SK-N-SH (cell line): ENCODE results near the gene TBC1D5. TPM values are rescaled to one million over a fixed set of nuclear protein-coding genes. Genes with fewer than 3 reads are reported as not detected.

ENCODE experiments used
- CTCF ChIA-PET: fragments of 300-600, 350-600 bp; formaldehyde crosslinking; extraction: SDS; loops from one replicate; lab custom pipeline; 2021; lab: Yijun Ruan, JAX
- POLR2A ChIA-PET: fragments of 350-600 bp; sonication (Branson Sonifier 250); formaldehyde crosslinking; extraction: SDS; loops from one replicate; lab custom pipeline; 2020; ENCODE audit warnings: antibody characterized with exemption, inconsistent platforms; lab: Yijun Ruan, JAX
- DNase-seq: peaks from one replicate; pipeline ENCODE4 v3.0.0; 2012
- H2AFZ ChIP-seq: fragments of 200-600 bp; sonication (generic); 2 replicates; pipeline ENCODE4 v1.8.1; 2016; ENCODE audit warnings: antibody characterized with exemption, mild to moderate bottlenecking, low read depth
- H3F3A ChIP-seq: fragments of 200-600 bp; sonication (generic); replicated peaks from 2 replicates; pipeline ENCODE3; 2016; ENCODE audit warnings: antibody characterized with exemption, mild to moderate bottlenecking; ENCODE audit not compliant: insufficient read depth
- H3K27ac ChIP-seq, 2 experiments: fragments of 200-500 bp in 1 of 2; fragments of 200-600 bp in 1 of 2; sonication (Bioruptor generic) in 1 of 2; sonication (generic), shearing (Covaris generic) in 1 of 2; 2 replicates each; pipeline versions ENCODE4 v1.5.1 to v1.6.1; 2014 to 2016; ENCODE audit warnings: low read depth in 2 of 2, inconsistent platforms in 1 of 2, low read length in 1 of 2, mild to moderate bottlenecking in 1 of 2, mixed read lengths in 1 of 2
- H3K27me3 ChIP-seq: fragments of 200-600 bp; sonication (generic), shearing (Covaris generic); 2 replicates; pipeline ENCODE4 v1.6.1; 2016; ENCODE audit warnings: mixed run types; ENCODE audit not compliant: insufficient read depth
- H3K36me3 ChIP-seq, 2 experiments: fragments of 200-500 bp in 1 of 2; fragments of 200-600 bp in 1 of 2; sonication (Bioruptor generic) in 1 of 2; sonication (generic) in 1 of 2; replicated peaks in 1 of 2; 2 replicates each; pipeline versions ENCODE3 to v1.5.1; 2014 to 2016; ENCODE audit warnings: low read length in 1 of 2, mild to moderate bottlenecking in 1 of 2; ENCODE audit not compliant: insufficient read depth in 2 of 2, control insufficient read depth in 1 of 2
- H3K4me1 ChIP-seq, 2 experiments: fragments of 200-500 bp in 1 of 2; fragments of 200-600 bp in 1 of 2; sonication (Bioruptor generic) in 1 of 2; sonication (generic), shearing (Covaris generic) in 1 of 2; 2 replicates each; pipeline versions ENCODE4 v1.5.1 to v1.6.1; 2014 to 2016; ENCODE audit warnings: low read depth in 1 of 2, low read length in 1 of 2, mixed run types in 1 of 2; ENCODE audit not compliant: insufficient read depth in 2 of 2, control insufficient read depth in 1 of 2
- H3K4me2 ChIP-seq: fragments of 200-600 bp; sonication (generic), shearing (Covaris generic); 2 replicates; pipeline ENCODE4 v1.6.1; 2017; ENCODE audit warnings: mixed run types
- H3K4me3 ChIP-seq, 2 experiments: fragments of 200-500 bp in 1 of 2; fragments of 200-600 bp in 1 of 2; sonication (Bioruptor generic) in 1 of 2; sonication (generic), shearing (Covaris generic) in 1 of 2; 2 replicates each; pipeline versions ENCODE4 v1.5.1 to v1.8.1; 2014 to 2016; ENCODE audit warnings: low read depth in 2 of 2, inconsistent platforms in 1 of 2, low read length in 1 of 2, mild to moderate bottlenecking in 1 of 2, mixed read lengths in 1 of 2, moderate library complexity in 1 of 2
- H3K79me2 ChIP-seq: fragments of 200-600 bp; sonication (generic); 2 replicates; pipeline ENCODE4 v1.8.1; 2017; ENCODE audit warnings: mild to moderate bottlenecking; ENCODE audit not compliant: insufficient read depth
- H3K9ac ChIP-seq: fragments of 200-600 bp; sonication (generic); 2 replicates; pipeline ENCODE4 v1.6.1; 2017; ENCODE audit warnings: mixed run types
- H3K9me2 ChIP-seq: fragments of 200-600 bp; sonication (generic); 2 replicates; pipeline ENCODE4 v1.6.1; 2017; ENCODE audit warnings: mixed run types
- H3K9me3 ChIP-seq: fragments of 200-600 bp; sonication (generic); 2 replicates; pipeline ENCODE4 v1.6.1; 2017; ENCODE audit warnings: mixed run types, mild to moderate bottlenecking, moderate library complexity
- H4K20me1 ChIP-seq: fragments of 200-600 bp; sonication (generic); 2 replicates; pipeline ENCODE4 v1.6.1; 2017; ENCODE audit warnings: mild to moderate bottlenecking, mixed run types; ENCODE audit not compliant: insufficient read depth
- CHD2 ChIP-seq: fragments of 150-350 bp; IDR thresholded peaks from 2 replicates; pipeline ENCODE4 v1.6.1; 2018; ENCODE audit warnings: low read length; ENCODE audit not compliant: partially characterized antibody
- EP300 ChIP-seq, 2 experiments: IDR thresholded peaks; 2 replicates each; pipeline versions ENCODE4 v1.4.0 to v1.6.1; 2012; ENCODE audit warnings: borderline replicate concordance in 1 of 2, low read depth in 1 of 2, low read length in 1 of 2
- FOSL2 ChIP-seq: IDR thresholded peaks from 2 replicates; pipeline ENCODE4 v1.4.0; 2012; ENCODE audit warnings: low read depth, mild to moderate bottlenecking, moderate library complexity, borderline replicate concordance
- FOXM1 ChIP-seq: IDR thresholded peaks from 2 replicates; pipeline ENCODE4 v1.4.0; 2012; ENCODE audit warnings: low read depth, mild to moderate bottlenecking
- MEF2A ChIP-seq: IDR thresholded peaks from 2 replicates; pipeline ENCODE4 v1.4.0; 2012; ENCODE audit warnings: low read depth, borderline replicate concordance
- MXI1 ChIP-seq: IDR thresholded peaks from 2 replicates; pipeline ENCODE4 v1.6.1; 2012; ENCODE audit warnings: mild to moderate bottlenecking, low read depth, low read length, improper control_type of control experiment
- NFIC ChIP-seq: IDR thresholded peaks from 2 replicates; pipeline ENCODE4 v1.4.0; 2012; ENCODE audit warnings: borderline replicate concordance
- NRF1 ChIP-seq: IDR thresholded peaks from 2 replicates; pipeline ENCODE4 v1.6.1; 2012; ENCODE audit warnings: low read depth, mild to moderate bottlenecking, low read length
- PBX3 ChIP-seq: IDR thresholded peaks from 2 replicates; pipeline ENCODE4; 2012
- POLR2AphosphoS5 ChIP-seq: IDR thresholded peaks from 2 replicates; pipeline ENCODE4 v1.6.1; 2012; ENCODE audit warnings: low read depth, low read length
- RCOR1 ChIP-seq: fragments of 150-350 bp; IDR thresholded peaks from 2 replicates; pipeline ENCODE4 v1.6.1; 2017; ENCODE audit warnings: antibody characterized with exemption, low read length
- RFX5 ChIP-seq: IDR thresholded peaks from 2 replicates; pipeline ENCODE4 v1.6.1; 2012; ENCODE audit warnings: mild to moderate bottlenecking, improper control_type of control experiment, low read length
- RXRA ChIP-seq: IDR thresholded peaks from 2 replicates; pipeline ENCODE4 v1.4.0; 2012; ENCODE audit warnings: low read depth, mild to moderate bottlenecking, borderline replicate concordance
- SIN3A ChIP-seq: IDR thresholded peaks from 2 replicates; pipeline ENCODE4 v1.6.1; 2012; ENCODE audit warnings: low read depth, mild to moderate bottlenecking, low read length, moderate library complexity, borderline replicate concordance
- SMC3 ChIP-seq: IDR thresholded peaks from 2 replicates; pipeline ENCODE4 v1.6.1; 2012; ENCODE audit warnings: low read depth, low read length, improper control_type of control experiment
- TCF12 ChIP-seq: IDR thresholded peaks from 2 replicates; pipeline ENCODE4 v1.4.0; 2012
- USF2 ChIP-seq: fragments of 150-350 bp; IDR thresholded peaks from 2 replicates; pipeline ENCODE4 v1.6.1; 2017; ENCODE audit warnings: antibody characterized with exemption, low read length, low read depth, borderline replicate concordance
- WGBS: methylation state at CpG from one replicate; pipeline ENCODE4 v1.1.6; 2017; ENCODE audit warnings: low lambda C conversion rate; 5-methylcytosine and 5-hydroxymethylcytosine counted together
- polyA plus RNA-seq, 3 experiments: library from polyadenylated mRNA; depleted of rRNA; stranded (reverse); fragments of >200 nt; gene quantifications; 2 replicates each; pipeline ENCODE4 v1.2.3, GENCODE V29; 2012
- TF ChIP-seq, protein P1 (sequence below): fragments of 200-600 bp; sonication (generic); IDR thresholded peaks from 2 replicates; pipeline ENCODE4 v1.6.1; 2017; ENCODE audit warnings: antibody characterized with exemption, mild to moderate bottlenecking, moderate library complexity

TBC1D5 gene
- polyA plus RNA-seq, 1 of the 3 experiments (the other 2 are of a cell fraction): 19.5 TPM

GRCh38 chr3:17553080-17553479 is 189.4 kb downstream of the TBC1D5 start:
- H3K79me2 ChIP-seq: no peaks in the 10 kb centered on the region; the same call in 1 of the 2 replicates
- ChIA-PET CTCF (interaction anchor here (1.3 to 1.5 kb wide), 2 partner anchors 92 to 289 kb away, joined by 4 to 6 read pairs; no protein-coding TSS in a partner anchor), POLR2A (no interaction called here)
- peaks cover 0 to 6% of the 10 kb centered on the region in 2 experiments; a peak in 1 of 4 replicates for H3K4me1 ChIP-seq
- DNase-seq: no peak
- 91% methylated on average over 1 of the region's 1 CpG for WGBS
- H2AFZ ChIP-seq: no peak overlapping the region
- no peaks in the 10 kb centered on the region for H3K36me3 ChIP-seq
- no peaks in the 10 kb centered on the region for H3K27me3 ChIP-seq
- H3K27ac ChIP-seq: no peak overlapping the region
- no peaks in the 10 kb centered on the region for H3F3A ChIP-seq
- H3K9me2 ChIP-seq: no peaks in the 10 kb centered on the region
- no peaks in the 10 kb centered on the region for H3K9me3 ChIP-seq
- TF ChIP-seq CHD2 (no peak), RFX5 (no peak), PBX3 (no peak), FOXM1 (no peak), SIN3A (no peak), EP300 (IDR thresholded peaks at IDR 0.05; ENCODE audit: borderline replicate concordance in 1 of 2, low read depth in 1 of 2, low read length in 1 of 2) (no peak), MEF2A (no peak), MXI1 (no peak), FOSL2 (no peak), TCF12 (no peak), SMC3 (no peak), NRF1 (no peak), RXRA (no peak), POLR2AphosphoS5 (no peak), RCOR1 (no peak), USF2 (no peak), NFIC (no peak)
- TF ChIP-seq, protein P1, sequence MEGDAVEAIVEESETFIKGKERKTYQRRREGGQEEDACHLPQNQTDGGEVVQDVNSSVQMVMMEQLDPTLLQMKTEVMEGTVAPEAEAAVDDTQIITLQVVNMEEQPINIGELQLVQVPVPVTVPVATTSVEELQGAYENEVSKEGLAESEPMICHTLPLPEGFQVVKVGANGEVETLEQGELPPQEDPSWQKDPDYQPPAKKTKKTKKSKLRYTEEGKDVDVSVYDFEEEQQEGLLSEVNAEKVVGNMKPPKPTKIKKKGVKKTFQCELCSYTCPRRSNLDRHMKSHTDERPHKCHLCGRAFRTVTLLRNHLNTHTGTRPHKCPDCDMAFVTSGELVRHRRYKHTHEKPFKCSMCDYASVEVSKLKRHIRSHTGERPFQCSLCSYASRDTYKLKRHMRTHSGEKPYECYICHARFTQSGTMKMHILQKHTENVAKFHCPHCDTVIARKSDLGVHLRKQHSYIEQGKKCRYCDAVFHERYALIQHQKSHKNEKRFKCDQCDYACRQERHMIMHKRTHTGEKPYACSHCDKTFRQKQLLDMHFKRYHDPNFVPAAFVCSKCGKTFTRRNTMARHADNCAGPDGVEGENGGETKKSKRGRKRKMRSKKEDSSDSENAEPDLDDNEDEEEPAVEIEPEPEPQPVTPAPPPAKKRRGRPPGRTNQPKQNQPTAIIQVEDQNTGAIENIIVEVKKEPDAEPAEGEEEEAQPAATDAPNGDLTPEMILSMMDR: no peak
- no peaks in the 10 kb centered on the region for H4K20me1 ChIP-seq
- H3K4me3 ChIP-seq: no peak overlapping the region
- no peak overlapping the region for H3K9ac ChIP-seq
- H3K4me2 ChIP-seq: no peak overlapping the region
